PC-3 (cell line): ENCODE results near the gene CA5A.

ENCODE experiments used
- CTCF ChIP-seq: fragments of 300-600 bp; sonication (generic); conservative IDR thresholded peaks from 2 replicates; pipeline ENCODE4 v1.5.1; 2017; ENCODE audit warnings: antibody characterized with exemption, low read depth, mild to moderate bottlenecking, low read length
- EZH2 ChIP-seq: fragments of 300-600 bp; sonication (generic); IDR thresholded peaks from one replicate; pipeline ENCODE4 v1.6.1; 2017; ENCODE audit warnings: antibody characterized with exemption, mild to moderate bottlenecking, low read length; ENCODE audit not compliant: unreplicated experiment

- TF ChIP-seq CTCF, result no peak
- TF ChIP-seq EZH2, result no peak
Observed at GRCh38 chr16:87854053-87854906, 82.0 kb downstream of the CA5A start.
